HepG2 (cell line): ENCODE data around the gene DPP6. TPM values are rescaled to one million over a fixed set of nuclear protein-coding genes. Genes with fewer than 3 reads are reported as not detected.

ENCODE experiments used
- ATAC-seq: fragments of 200-7000 bp; cut with Tn5 transposase; 3 replicates; pipeline ENCODE4 v1.9.1; 2020; ENCODE audit warnings: mild to moderate bottlenecking, moderate library complexity
- BruUV-seq: library from RNA; stranded (reverse); fragments of 400-500 nt; replicated peaks from 2 replicates; lab custom pipeline; 2021; lab: Mats Ljungman, UMichigan
- CTCF ChIA-PET: fragments of 300-600 bp; formaldehyde crosslinking; extraction: SDS; loops from one replicate; lab custom pipeline; 2021; ENCODE audit warnings: low total read pairs, inconsistent platforms, low intra/inter-chr PET ratio; lab: Yijun Ruan, JAX
- POLR2A ChIA-PET: fragments of 350-600 bp; sonication (Branson Sonifier 250); formaldehyde crosslinking; loops from one replicate; lab custom pipeline; 2020; ENCODE audit warnings: antibody characterized with exemption, inconsistent platforms; lab: Yijun Ruan, JAX
- DNase-seq: peaks from one replicate; pipeline ENCODE4 v3.0.0-alpha.2; 2015; ENCODE audit warnings: low spot score
- FAIRE-seq: peaks from 3 replicates; lab custom pipeline; 2011; peaks lifted over from hg19 to GRCh38; lab: Jason Lieb, UNC
- H2AFZ ChIP-seq: one replicate; pipeline ENCODE4 v1.6.1; 2011; ENCODE audit warnings: low read length, inconsistent platforms
- H3K27ac ChIP-seq: fragments of 300-600 bp; 3 replicates; pipeline ENCODE4 v1.8.0; 2011; ENCODE audit warnings: mixed run types, mild to moderate bottlenecking, mixed read lengths, low read length, inconsistent platforms; ENCODE audit not compliant: insufficient read depth; ENCODE audit errors: extremely low read length
- H3K27me3 ChIP-seq, 2 experiments: fragments of 200-600 bp in 1 of 2; 2 replicates in 1 of 2; 3 replicates in 1 of 2; pipeline versions ENCODE4 v1.6.0 to v1.8.0; 2011; ENCODE audit warnings: low read length in 2 of 2, mild to moderate bottlenecking in 2 of 2, moderate library complexity in 2 of 2, inconsistent platforms in 1 of 2; ENCODE audit not compliant: insufficient read depth in 2 of 2, control insufficient read depth in 1 of 2
- H3K36me3 ChIP-seq, 2 experiments: fragments of 200-600 bp in 1 of 2; replicated peaks in 1 of 2; 2 replicates in 1 of 2; 3 replicates in 1 of 2; pipeline versions ENCODE4 v1.5.1 to v1.8.0; 2011; ENCODE audit warnings: low read length in 2 of 2, inconsistent platforms in 1 of 2; ENCODE audit not compliant: insufficient read depth in 2 of 2, control insufficient read depth in 1 of 2
- H3K4me1 ChIP-seq: 2 replicates; pipeline ENCODE4 v1.5.1; 2012; ENCODE audit warnings: low read length, inconsistent platforms; ENCODE audit not compliant: insufficient read depth
- H3K4me2 ChIP-seq: 2 replicates; pipeline ENCODE4 v1.6.0; 2011; ENCODE audit warnings: low read depth, low read length, inconsistent platforms
- H3K4me3 ChIP-seq, 3 experiments: fragments of 200-600 bp in 1 of 3; sonication (generic), shearing (Covaris generic) in 1 of 3; replicated peaks in 1 of 3; 2 replicates each; pipeline ENCODE4 v1.5.1; 2011 to 2016; ENCODE audit warnings: low read length in 3 of 3, inconsistent platforms in 2 of 3, low read depth in 2 of 3, mild to moderate bottlenecking in 2 of 3, control low read depth in 1 of 3, mixed read lengths in 1 of 3; ENCODE audit not compliant: insufficient read depth in 1 of 3
- H3K79me2 ChIP-seq: one replicate; pipeline ENCODE4 v1.6.1; 2011; ENCODE audit warnings: low read length, inconsistent platforms; ENCODE audit not compliant: insufficient read depth
- H3K9ac ChIP-seq: 2 replicates; pipeline ENCODE4 v1.6.0; 2011; ENCODE audit warnings: mild to moderate bottlenecking, low read depth, low read length, inconsistent platforms; ENCODE audit not compliant: insufficient read depth
- H3K9me3 ChIP-seq: 2 replicates; pipeline ENCODE4 v1.5.1; 2012; ENCODE audit warnings: mild to moderate bottlenecking, low read length
- H4K20me1 ChIP-seq: 2 replicates; pipeline ENCODE4 v1.6.0; 2011; ENCODE audit warnings: inconsistent platforms, mild to moderate bottlenecking, low read length, moderate library complexity; ENCODE audit not compliant: insufficient read depth
- CREM ChIP-seq, 2 experiments: sonication (generic) in 1 of 2; formaldehyde crosslinking in 1 of 2; IDR thresholded peaks; 2 replicates each; pipeline versions ENCODE4 v1.4.0 to v1.6.1; 2016 to 2020; ENCODE audit warnings: antibody characterized with exemption in 1 of 2, mild to moderate bottlenecking in 1 of 2, missing genetic modification reagents in 1 of 2
- FOXA3 ChIP-seq: IDR thresholded peaks from 2 replicates; pipeline ENCODE4 v1.6.1; 2016; ENCODE audit warnings: missing genetic modification reagents, missing compliant biosample characterization
- ISX ChIP-seq: sonication (generic); formaldehyde crosslinking; conservative IDR thresholded peaks from 2 replicates; pipeline ENCODE4 v1.5.0; 2020; ENCODE audit warnings: missing genetic modification reagents
- KDM5A ChIP-seq: fragments of 200-600 bp; sonication (generic); IDR thresholded peaks from 2 replicates; pipeline ENCODE4 v1.7.0; 2018; ENCODE audit warnings: antibody characterized with exemption, mild to moderate bottlenecking, low read length, borderline replicate concordance
- PBX2 ChIP-seq: IDR thresholded peaks from 2 replicates; pipeline ENCODE4 v1.6.1; 2016; ENCODE audit warnings: control low read depth
- SP4 ChIP-seq: sonication (generic); formaldehyde crosslinking; IDR thresholded peaks from 2 replicates; pipeline ENCODE4 v1.8.1; 2023; ENCODE audit warnings: mild to moderate bottlenecking, missing genetic modification reagents
- THAP8 ChIP-seq: sonication (generic); formaldehyde crosslinking; IDR thresholded peaks from 2 replicates; pipeline ENCODE4 v1.5.1; 2020; ENCODE audit warnings: missing genetic modification reagents, mild to moderate bottlenecking, borderline replicate concordance
- ZNF468 ChIP-seq: sonication (generic); formaldehyde crosslinking; IDR thresholded peaks from 2 replicates; pipeline ENCODE4 v1.8.0; 2022; ENCODE audit warnings: mild to moderate bottlenecking, moderate library complexity, missing genetic modification reagents
- ZNF749 ChIP-seq: sonication (generic); formaldehyde crosslinking; IDR thresholded peaks from 2 replicates; pipeline ENCODE4 v1.8.0; 2022; ENCODE audit warnings: mild to moderate bottlenecking, missing genetic modification reagents, moderate library complexity, borderline replicate concordance
- WGBS: methylation state at CpG from one replicate; pipeline ENCODE4 v1.1.6; 2017; ENCODE audit warnings: low lambda C conversion rate; 5-methylcytosine and 5-hydroxymethylcytosine counted together
- in situ Hi-C: cut with HindIII; loops from 2 replicates; pipeline ENCODE4 v1.10.0; 2017; ENCODE audit warnings: low pct_unique_long_range_greater_than_20kb; ENCODE audit not compliant: extremely low pct_ligation_motif_present
- intact Hi-C: fragments of 100-400 bp; cut with micrococcal nuclease; formaldehyde crosslinking; loops from one replicate; pipeline ENCODE4 v1.10.0; 2022; ENCODE audit not compliant: unreplicated experiment
- polyA plus RNA-seq, 8 experiments: library from polyadenylated mRNA; depleted of rRNA in 3 of 8; stranded (reverse) in 7 of 8; unstranded in 1 of 8; fragments of >200 nt; fragmentation: Illumina TruSeq in 4 of 8; extraction: Trizol in 4 of 8; gene quantifications; 2 replicates each; pipeline versions ENCODE4 v1.2.1 to v1.2.3, GENCODE V29; 2011 to 2016; ENCODE audit warnings: low read depth in 4 of 8, missing spikeins in 1 of 8, mixed read lengths in 1 of 8; ENCODE audit not compliant: insufficient read depth in 1 of 8
- total RNA-seq, 5 experiments: library from RNA; depleted of rRNA; stranded (reverse); fragments of >200 nt; fragmentation: Illumina TruSeq; extraction: Trizol; gene quantifications; 2 replicates each; pipeline ENCODE4 v1.2.3, GENCODE V29; 2016; ENCODE audit warnings: low read depth in 1 of 5
- TF ChIP-seq, protein P1 (sequence below): IDR thresholded peaks from 2 replicates; pipeline ENCODE4 v1.6.1; 2012; ENCODE audit warnings: inconsistent platforms

DPP6 gene
- total and polyA plus RNA-seq, 2 of the 13 experiments (the other 11 are each of a cell fraction or from before 2014, with no cell fraction given): not detected

DNA sequence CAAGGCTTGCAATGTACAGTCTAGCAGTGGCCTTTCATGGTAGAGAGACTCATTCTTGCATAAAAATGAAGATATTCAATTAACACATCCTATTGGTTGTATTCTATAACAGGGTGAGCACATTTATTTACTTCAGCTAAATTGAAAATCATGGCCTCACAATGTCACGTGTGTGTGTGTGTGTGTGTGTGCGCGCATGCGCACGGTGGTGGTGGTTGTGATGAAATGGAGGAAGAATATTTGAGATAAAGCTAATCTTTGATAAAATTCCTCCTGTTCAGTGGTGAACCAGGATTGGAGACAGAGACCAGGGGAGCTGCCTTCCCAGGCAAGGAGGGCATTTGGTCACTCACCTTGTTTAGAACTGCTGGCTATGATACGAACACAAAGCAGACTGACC is 199.8 kb downstream of the DPP6 start:
- no peaks in the 10 kb centered on the region for H3K36me3 ChIP-seq
- no peak for FAIRE-seq
- CTCF ChIA-PET: no interaction called here

More for the DNA sequence above, 199.8 kb downstream of the DPP6 start:
- H3K79me2 ChIP-seq: no peaks in the 10 kb centered on the region
- ATAC-seq (no peak), DNase-seq (no peak)
- no peaks in the 10 kb centered on the region for H4K20me1 ChIP-seq
- H3K9me3 ChIP-seq: no peaks in the 10 kb centered on the region
- 52% methylated on average over 6 of the region's 6 CpGs for WGBS
- no peak overlapping the region for H3K9ac ChIP-seq
- TF ChIP-seq KDM5A (no peak), PBX2 (CRISPR knock-in tag) (no peak), THAP8 (no peak), CREM (IDR thresholded peaks at IDR 0.05) (no peak), CREM (CRISPR knock-in tag; IDR thresholded peaks at IDR 0.05) (no peak), FOXA3 (CRISPR knock-in tag) (no peak), ISX (CRISPR knock-in tag) (no peak), ZNF749 (no peak), SP4 (CRISPR knock-in tag) (no peak), ZNF468 (CRISPR knock-in tag) (no peak)
- TF ChIP-seq, protein P1, sequence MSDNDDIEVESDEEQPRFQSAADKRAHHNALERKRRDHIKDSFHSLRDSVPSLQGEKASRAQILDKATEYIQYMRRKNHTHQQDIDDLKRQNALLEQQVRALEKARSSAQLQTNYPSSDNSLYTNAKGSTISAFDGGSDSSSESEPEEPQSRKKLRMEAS: no peak
- H2AFZ ChIP-seq: no peak overlapping the region
- in situ Hi-C loops (no loop called here), intact Hi-C loops (no loop called here)
- no peaks in the 10 kb centered on the region for H3K4me1 ChIP-seq
- no peak overlapping the region for H3K27ac ChIP-seq
- peaks cover 0 to 5% of the 10 kb centered on the region in 2 experiments; a peak in 2 of 5 replicates for H3K27me3 ChIP-seq
- no TSS peak for BruUV-seq
- POLR2A ChIA-PET: no interaction called here
- no peak overlapping the region for H3K4me3 ChIP-seq
- no peak overlapping the region for H3K4me2 ChIP-seq
